ENCODE results near the gene RFT1. TPM values are rescaled to one million over a fixed set of nuclear protein-coding genes. Genes with fewer than 3 reads are reported as not detected.

The RFT1 gene
- total RNA-seq, 4 donors from 2014 or later: 2.2 to 10.3 (median 8.5) TPM

DNA sequence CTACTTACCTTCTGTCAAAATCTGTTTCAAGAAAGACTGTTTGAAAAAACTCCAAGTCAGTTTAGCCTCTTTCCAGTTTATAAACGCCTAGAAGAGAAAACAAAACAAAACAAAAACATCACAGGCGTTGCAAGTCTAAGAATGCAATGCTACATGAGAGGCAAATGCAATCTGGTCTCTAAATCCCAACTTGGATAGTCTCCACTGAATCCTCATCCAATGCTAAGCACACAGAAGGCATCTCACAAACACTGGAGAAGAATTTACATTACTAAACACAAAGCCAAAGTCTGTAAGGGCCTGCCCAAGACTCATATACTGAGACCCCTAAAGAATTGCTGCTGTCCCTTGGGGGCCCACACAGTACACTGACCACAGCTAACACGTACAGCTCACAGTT lies 18.4 kb downstream of the RFT1 start:
- DNase-seq: no peak
- WGBS, 2 donors (ENCODE audit: low coverage in 1 of 2): 67 to 74% methylated on average over 2 to 3 of the region's 3 CpGs
- intact Hi-C loops (cut with DNase I; ENCODE audit: low total_unique reads) (loop anchor here (10.0 kb wide), 1 partner anchor 233 kb away; the partner anchor contains the start of gene DCP1A), in situ Hi-C loops (cut with MboI; ENCODE audit: low pct_ligation_motif_present in 1 of 4, low pct_unique_long_range_greater_than_20kb in 1 of 4, low sequenced_read_pairs in 3 of 4) (loop anchor here in 3 of 4 donors (5.0 to 25.0 kb wide), 3 partner anchors 83 to 600 kb away; no protein-coding TSS in a partner anchor)
- TF ChIP-seq POLR2AphosphoS5 (IDR thresholded peaks at IDR 0.05) (no peak), POLR2A (IDR thresholded peaks at IDR 0.05) (no peak), CTCF (IDR thresholded peaks at IDR 0.05) (no peak), EP300 (IDR thresholded peaks at IDR 0.05; ENCODE audit: low read depth) (no peak)
- no peak overlapping the region for H3K4me3 ChIP-seq
- peaks cover 0 to 18% (median 5%) of the 10 kb centered on the region in 4 donors for H3K4me1 ChIP-seq
- H3K9me3 ChIP-seq: no peaks in the 10 kb centered on the region
- H3K27ac ChIP-seq: no peak overlapping the region
- peaks cover 0 to 2% (median 0%) of the 10 kb centered on the region in 4 donors for H3K36me3 ChIP-seq
- no peaks in the 10 kb centered on the region for H3K27me3 ChIP-seq

GRCh38 chr3:53109891-53110771 lies 20.1 kb downstream of the RFT1 start:
- H3K36me3 ChIP-seq: no peaks in the 10 kb centered on the region
- peak overlapping the region; percentile 58 to 78 (median 60) for H3K27ac ChIP-seq
- H3K4me3 ChIP-seq: no peak overlapping the region
- in situ Hi-C loops (cut with MboI; ENCODE audit: low pct_ligation_motif_present in 1 of 4, low pct_unique_long_range_greater_than_20kb in 1 of 4, low sequenced_read_pairs in 3 of 4) (loop anchor here in 3 of 4 donors (5.0 to 25.0 kb wide), 3 partner anchors 85 to 602 kb away; no protein-coding TSS in a partner anchor), intact Hi-C loops (cut with DNase I; ENCODE audit: low total_unique reads) (loop anchor here (10.0 kb wide), 1 partner anchor 235 kb away; the partner anchor contains the start of gene DCP1A)
- DNase-seq: peak; percentile 66
- TF ChIP-seq EP300 (IDR thresholded peaks at IDR 0.05; ENCODE audit: low read depth) (no peak), POLR2A (IDR thresholded peaks at IDR 0.05) (no peak), POLR2AphosphoS5 (IDR thresholded peaks at IDR 0.05) (no peak), CTCF (IDR thresholded peaks at IDR 0.05) (peak; percentile 39 to 53 (median 47))
- peaks cover 0 to 18% (median 5%) of the 10 kb centered on the region in 4 donors for H3K4me1 ChIP-seq
- no peaks in the 10 kb centered on the region for H3K9me3 ChIP-seq
- 51 to 56% methylated on average over 6 to 12 of the region's 12 CpGs for WGBS, 2 donors (ENCODE audit: low coverage in 1 of 2)
- H3K27me3 ChIP-seq: no peaks in the 10 kb centered on the region

DNA sequence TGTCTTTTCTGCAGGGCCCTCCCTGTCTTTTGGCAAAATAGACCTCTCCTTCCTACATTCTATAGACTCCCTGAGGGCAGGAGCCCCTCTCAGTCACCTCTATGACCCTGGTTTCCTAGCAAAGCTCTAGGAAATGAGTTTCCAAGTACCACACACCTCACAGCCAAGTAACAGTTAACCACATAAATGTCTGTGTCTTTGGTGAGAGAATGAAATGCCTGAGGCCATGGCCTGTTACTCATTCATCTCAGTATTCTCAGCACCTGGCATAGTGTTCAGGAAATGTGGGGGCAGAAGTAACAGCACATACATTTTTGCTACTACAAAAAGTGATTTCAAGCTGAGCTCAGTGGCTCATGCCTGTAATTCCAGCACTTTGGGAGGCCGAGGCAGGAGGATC lies 21.0 kb downstream of the RFT1 start:
- DNase-seq: no peak
- Histone ChIP-seq H3K4me1 (peaks cover 0 to 18% (median 5%) of the 10 kb centered on the region in 4 donors), H3K27ac (peak overlapping the region; percentile 58 to 78 (median 60)), H3K36me3 (no peaks in the 10 kb centered on the region), H3K4me3 (no peak overlapping the region), H3K27me3 (no peaks in the 10 kb centered on the region), H3K9me3 (no peaks in the 10 kb centered on the region)
- in situ Hi-C loops (cut with MboI; ENCODE audit: low pct_ligation_motif_present in 1 of 4, low pct_unique_long_range_greater_than_20kb in 1 of 4, low sequenced_read_pairs in 3 of 4) (loop anchor here in 1 of 4 donors (25.0 kb wide), 1 partner anchor 603 kb away; no protein-coding TSS in a partner anchor), intact Hi-C loops (cut with DNase I; ENCODE audit: low total_unique reads) (no loop called here)
- 88% methylated on average over 1 of the region's 1 CpG; no CpG with 5 or more reads in 1 of the 2 donors for WGBS, 2 donors (ENCODE audit: low coverage in 1 of 2)
- TF ChIP-seq CTCF (IDR thresholded peaks at IDR 0.05) (no peak), EP300 (IDR thresholded peaks at IDR 0.05; ENCODE audit: low read depth) (no peak), POLR2AphosphoS5 (IDR thresholded peaks at IDR 0.05) (no peak), POLR2A (IDR thresholded peaks at IDR 0.05) (no peak)

GRCh38 chr3:53104762-53105161 lies 25.5 kb downstream of the RFT1 start:
- in situ Hi-C loops (cut with MboI; ENCODE audit: low pct_ligation_motif_present in 1 of 4, low pct_unique_long_range_greater_than_20kb in 1 of 4, low sequenced_read_pairs in 3 of 4): loop anchor here in 1 of 4 donors (25.0 kb wide), 1 partner anchor 608 kb away; no protein-coding TSS in a partner anchor
- DNase-seq: no peak
- H3K27me3 ChIP-seq: no peaks in the 10 kb centered on the region
- WGBS, 2 donors (ENCODE audit: low coverage in 1 of 2): 58% methylated on average over 3 of the region's 3 CpGs; no CpG with 5 or more reads in 1 of the 2 donors
- TF ChIP-seq POLR2A (IDR thresholded peaks at IDR 0.05) (no peak), POLR2AphosphoS5 (IDR thresholded peaks at IDR 0.05) (no peak), EP300 (IDR thresholded peaks at IDR 0.05; ENCODE audit: low read depth) (no peak), CTCF (IDR thresholded peaks at IDR 0.05) (no peak)
- H3K27ac ChIP-seq: no peak overlapping the region
- H3K36me3 ChIP-seq: peaks cover 0 to 12% (median 5%) of the 10 kb centered on the region in 4 donors
- intact Hi-C loops (cut with DNase I; ENCODE audit: low total_unique reads): no loop called here
- H3K4me1 ChIP-seq: peaks cover 0 to 9% (median 2%) of the 10 kb centered on the region in 4 donors
- no peaks in the 10 kb centered on the region for H3K9me3 ChIP-seq
- H3K4me3 ChIP-seq: no peak overlapping the region

Measured in transverse colon (tissue), 4 donors.